Activated CD8-positive, alpha-beta memory T cell treated with anti-CD3 and anti-CD28 coated beads, Interleukin-2, amount 50 U/mL, for 24 hours (primary cell): ENCODE data around the gene YKT6.

ENCODE experiments used
- DNase-seq: peaks from one replicate; pipeline ENCODE4 v3.0.0-alpha.2; 2020; ENCODE audit errors: extremely low read depth

Gene YKT6

DNA sequence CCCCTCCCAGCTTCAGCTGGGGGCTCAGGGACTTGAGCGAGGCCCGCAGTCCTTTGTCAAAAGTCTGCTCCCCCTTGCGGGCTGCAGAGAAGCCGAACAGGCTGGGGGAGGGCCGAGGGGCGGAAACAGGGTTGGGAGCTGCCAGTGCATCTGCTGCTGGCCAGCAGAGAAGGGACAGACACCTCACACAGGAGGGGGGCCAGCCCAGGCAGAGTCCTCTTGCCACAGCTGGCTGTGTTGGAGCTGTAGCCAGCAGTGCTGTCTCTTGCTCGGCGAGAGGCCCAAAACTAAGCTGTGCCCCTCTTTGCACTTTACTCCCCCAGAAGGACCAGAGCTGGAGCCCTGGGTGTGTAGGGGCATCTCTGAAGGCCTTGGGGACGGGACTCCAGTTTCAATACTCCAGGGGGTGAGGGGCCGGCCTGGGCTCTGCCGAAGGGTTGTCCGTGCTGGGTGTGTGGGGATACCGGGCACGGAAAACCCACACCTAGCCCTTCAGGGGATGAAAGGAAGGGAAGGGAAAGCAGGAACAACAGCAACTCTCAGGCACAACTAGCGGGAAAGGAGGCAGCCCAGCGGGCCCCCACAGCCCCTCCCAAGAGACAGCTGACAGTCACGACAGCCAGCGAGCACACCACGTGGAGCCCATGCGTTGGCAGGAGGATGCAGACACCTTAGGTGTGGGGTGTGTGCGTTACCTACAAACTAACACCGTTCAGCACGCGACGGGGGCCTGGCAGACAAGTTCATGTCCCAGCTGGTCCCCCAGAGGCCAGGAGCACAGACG lies 17.8 kb downstream of the YKT6 start:
- DNase-seq, result no peak

GRCh38 chr7:44219371-44220045 lies 18.7 kb downstream of the YKT6 start:
- no peak for DNase-seq

DNA sequence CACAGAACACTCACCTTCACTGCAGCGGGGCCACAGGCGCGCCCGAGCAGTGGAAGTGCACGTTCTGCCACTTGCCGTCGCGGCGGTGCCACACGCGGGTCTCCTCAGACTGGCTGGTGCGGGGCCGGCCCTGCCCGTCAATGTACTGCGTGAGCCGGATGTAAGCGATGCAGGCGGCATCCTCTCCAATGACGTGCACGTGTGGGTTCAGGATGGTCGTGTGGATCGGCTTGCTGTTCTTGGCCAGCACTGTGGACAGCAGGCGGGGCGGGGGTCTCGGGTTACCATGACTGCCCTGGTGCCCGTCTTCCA lies 19.2 kb downstream of the YKT6 start:
- DNase-seq, result no peak

GRCh38 chr7:44220358-44221112 lies 19.8 kb downstream of the YKT6 start:
- no peak for DNase-seq

GRCh38 chr7:44221231-44221791 lies 20.5 kb downstream of the YKT6 start:
- DNase-seq, result no peak

GRCh38 chr7:44222074-44222473 lies 21.3 kb downstream of the YKT6 start:
- DNase-seq, result no peak

DNA sequence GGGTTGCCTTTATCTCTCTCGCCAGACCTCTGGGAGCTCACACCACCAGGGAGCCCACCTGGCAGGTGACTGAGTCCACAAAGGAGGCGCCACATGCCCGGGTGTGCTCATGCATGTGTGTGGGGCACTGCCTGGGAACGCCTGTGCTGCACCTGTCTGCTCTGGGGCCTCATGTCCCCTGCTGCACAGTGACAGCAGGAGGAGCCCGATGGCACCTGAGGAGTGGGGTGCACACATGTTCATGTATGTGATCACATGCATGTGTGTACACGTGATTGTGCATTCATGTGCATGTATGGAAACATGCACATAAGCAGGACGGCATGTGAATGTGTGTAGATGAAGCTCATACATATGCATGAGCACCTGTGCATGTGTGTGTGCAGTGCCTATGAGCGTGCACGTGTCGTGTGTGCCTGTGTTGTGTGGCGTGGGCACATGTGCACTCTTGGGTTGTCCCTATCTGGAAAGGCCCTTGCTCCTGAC lies 22.0 kb downstream of the YKT6 start:
- no peak for DNase-seq

DNA sequence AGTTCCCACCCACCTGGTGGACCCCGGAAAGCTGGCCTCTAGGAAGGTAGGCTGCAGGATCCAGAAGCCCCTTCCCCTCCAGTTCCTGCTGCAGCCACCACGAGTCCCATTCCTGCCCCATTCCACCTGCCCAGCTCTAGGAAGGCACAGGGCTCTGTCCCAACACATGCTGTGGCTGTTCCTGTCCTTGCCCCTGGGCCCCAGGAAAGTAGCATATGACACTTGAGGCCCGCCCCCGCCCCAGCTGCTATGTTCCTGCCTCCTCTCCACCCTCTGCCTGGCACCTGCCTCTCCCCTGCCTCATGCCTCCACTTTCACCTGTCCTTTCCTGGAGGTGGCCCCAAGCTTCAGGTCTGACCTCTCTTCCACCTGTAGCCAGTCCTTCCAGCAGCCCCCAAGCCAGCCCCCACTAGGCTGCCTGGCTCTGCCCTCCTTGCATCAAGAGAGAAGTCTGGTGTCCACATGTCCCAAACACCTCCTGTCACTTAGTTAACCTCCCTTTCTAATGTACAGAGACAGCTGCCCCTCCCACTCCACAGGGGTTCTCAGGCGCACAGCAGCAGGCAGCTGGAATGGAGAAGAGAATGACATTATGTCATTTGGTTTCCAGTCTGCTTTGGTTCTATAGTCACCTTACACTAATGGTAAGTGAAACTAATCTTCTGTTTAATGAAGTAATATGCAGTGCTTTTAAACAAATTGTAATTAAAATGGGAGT lies 22.7 kb downstream of the YKT6 start:
- DNase-seq, result no peak

DNA sequence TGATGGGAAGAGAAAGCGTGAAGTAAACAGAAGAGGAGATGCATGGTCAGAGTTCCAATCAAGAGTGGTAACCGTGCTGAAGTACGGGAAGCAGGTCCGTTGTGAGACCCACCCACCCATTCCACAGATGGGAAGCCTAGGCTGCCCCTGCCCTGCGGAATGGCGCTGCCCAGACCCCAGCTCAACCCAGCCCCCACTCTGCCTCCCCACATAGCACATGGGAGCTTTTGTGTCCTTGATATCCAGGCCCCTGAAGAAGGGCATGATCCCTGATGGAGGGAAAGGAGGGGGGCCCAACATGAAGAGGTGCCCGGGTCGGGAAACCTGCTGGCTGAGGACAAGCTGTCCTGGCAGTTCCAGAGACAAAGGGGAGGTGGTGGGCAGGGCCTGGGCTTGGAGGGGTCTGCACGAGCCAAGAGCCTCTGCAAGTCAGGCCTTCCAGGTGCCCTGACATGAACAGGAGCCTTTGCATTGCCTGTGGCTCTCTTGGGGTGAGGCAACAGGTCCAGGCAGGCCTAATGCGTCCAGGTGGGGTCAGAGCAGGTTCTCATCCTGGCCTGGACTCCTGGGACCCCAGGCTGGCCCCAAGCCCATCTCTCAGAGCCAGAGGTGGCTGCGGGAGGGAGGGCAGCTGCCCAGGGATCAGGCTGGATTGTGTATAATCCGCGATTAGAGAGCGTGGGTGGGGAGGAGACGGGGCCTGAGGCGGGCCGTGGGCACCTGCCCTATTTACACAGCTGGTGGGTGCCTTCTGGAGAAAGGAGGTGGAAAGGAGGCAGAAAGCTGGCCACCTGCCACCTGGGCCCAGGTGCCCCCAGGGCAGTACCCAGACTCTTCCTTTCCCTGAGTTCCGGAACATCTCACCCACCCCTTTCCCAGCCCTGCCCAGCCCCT lies 23.5 kb downstream of the YKT6 start:
- no peak for DNase-seq

DNA sequence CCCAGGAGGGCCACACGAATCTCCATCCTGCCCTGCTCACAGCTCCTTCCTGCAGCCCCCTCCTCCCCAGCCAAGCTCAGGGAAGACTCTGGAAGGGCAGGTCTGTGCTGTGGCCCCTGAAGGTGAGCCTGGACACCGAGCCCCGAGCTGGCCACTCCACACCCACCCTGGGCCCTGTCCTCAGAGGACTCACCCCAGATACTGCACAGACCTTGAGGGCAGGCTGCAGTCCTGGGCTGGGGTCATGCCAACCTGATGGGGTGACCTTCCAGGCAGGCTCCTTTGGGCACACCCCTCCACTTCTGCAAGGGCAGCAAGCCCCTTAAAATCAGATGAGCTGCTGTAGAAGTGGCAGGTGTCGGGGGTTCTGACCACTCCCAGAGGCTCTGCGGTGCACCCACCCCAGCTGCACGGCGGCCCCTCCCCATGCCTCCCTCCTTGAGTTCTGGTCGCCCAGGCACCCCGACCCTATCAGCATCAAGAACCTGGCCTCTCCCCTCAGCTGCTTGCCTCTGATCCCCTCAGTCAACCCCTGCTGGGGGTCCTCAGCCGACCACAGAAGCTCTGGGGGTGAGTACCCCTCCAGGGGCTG lies 24.3 kb downstream of the YKT6 start:
- no peak for DNase-seq

- DNase-seq, result no peak
Measured at GRCh38 chr7:44225566-44226395, 25.0 kb downstream of the YKT6 start.

- no peak for DNase-seq
Measured at GRCh38 chr7:44226396-44226753, 25.6 kb downstream of the YKT6 start.

DNA sequence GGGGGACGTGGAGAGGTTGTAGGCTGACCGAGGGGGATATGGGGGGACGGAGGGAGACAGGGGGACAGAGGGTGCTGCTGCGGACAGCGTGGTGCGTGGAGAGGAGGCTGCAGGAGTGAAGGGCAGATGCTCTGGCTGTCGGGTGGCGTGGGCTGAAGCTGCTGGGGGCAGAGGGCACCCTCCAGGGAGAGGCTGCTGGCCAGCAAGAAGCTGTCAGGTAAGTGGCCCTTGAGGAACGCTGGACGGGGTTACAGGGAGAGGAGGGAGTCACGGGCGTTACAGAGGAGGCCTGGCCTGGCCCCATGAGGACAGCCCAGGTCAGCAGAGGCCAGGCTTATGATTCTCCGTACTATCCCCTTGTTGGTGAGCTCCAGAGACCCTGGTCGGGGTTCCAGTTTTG lies 27.1 kb downstream of the YKT6 start:
- DNase-seq, result no peak

DNA sequence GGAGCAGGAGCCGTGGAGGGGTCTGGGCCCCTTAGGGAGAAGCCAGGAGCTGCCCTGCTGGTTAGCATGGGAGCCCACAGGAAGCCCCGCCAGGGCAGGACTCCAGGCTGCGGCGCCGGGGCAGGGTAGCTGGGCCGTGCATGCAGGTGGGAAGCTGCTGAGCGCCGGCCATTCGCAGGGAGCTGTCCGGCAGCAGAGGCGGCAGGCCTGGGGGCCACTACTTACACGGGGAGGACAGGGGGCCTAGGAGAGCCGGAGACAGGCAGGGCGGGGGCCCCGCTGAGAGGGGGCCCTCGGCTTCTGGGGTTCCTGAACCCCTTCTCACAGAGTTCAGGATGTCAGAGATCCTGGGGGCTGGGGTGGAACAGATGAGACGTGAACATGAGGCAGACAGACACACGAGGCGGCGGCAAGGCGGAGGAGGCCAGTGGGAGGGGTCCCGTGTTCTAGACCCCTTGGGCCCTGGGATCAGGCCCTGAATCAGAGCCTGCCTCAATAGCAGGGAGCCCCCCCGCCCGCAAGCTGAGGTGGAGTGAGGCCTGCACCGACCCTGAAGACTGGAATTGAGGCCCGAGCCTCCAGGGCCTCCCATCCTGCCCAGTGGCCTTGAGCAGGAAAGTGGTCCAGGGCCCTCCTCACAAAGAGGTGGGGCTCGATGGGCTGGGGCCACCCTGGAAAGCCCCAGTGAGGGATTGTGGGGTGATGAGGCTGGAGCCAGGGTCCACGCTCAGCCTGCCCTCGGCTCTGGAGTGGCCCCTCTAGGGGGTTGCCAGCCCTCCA lies 28.0 kb downstream of the YKT6 start:
- no peak for DNase-seq

DNA sequence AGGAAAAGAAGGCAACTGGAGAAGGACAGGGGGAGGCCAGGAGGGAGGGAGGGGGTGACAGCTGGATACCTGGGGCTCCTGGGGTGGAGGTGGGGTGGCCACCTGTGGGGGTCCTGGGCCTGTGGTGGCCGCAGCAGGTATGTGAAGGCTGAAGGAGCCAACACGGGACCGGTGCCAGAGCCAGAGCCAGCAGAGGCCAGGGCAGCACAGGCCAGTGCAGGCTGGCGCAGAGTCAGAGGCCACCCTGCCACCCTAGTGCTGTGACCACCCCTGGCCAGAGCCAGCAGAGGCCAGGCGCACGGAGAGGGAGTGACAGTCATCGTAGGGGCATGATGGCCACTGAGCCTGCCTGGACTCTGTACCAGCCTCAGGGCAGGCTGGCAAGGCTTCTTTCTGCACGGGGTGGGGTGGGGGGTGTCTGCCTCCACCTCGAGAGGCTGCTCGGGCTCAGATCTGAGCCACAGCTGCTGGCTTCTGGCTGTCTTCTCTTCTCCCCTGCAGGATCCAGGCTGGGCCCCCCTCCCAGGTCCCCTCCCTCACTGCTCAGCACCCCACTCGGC lies 28.8 kb downstream of the YKT6 start:
- no peak for DNase-seq

DNA sequence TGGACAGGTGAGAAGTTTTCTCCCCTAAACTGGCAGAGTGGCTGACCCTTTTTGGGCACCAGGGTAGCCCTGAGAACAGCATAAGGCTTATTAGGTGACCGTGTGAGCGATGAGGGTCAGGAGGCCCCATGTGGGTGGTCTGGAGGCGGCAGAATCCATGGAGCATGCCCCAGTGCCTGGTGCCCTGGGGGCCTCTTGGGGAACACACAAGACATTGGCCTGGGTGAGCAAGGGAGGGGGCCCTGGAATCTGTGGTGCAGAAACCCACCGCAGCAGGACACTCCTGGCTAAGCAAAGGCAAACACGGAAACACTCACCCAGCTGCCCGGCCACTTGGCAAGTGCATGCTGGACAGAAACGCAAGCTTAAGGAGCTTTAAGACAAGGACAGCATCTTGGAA lies 29.5 kb downstream of the YKT6 start:
- DNase-seq, result no peak

DNA sequence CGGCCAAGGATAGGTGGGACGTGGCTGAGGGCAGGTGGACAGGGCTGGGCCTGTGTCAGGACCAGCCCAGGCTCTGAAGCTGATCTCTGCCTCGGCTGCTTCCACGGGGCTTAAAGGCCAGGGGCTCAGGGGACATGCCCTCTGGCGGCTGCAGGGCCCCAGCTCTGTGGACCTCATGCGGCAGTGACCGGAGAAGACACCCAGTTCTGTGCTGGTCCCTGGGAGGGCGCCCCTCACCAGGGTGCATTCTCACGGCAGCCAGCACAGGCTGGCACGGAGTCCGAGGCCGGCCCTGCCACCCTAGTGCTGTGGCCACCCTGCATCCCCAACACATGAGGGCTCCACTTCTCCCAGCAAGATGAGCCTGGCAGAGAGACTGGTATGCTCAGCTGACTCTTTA lies 30.3 kb downstream of the YKT6 start:
- no peak for DNase-seq

DNA sequence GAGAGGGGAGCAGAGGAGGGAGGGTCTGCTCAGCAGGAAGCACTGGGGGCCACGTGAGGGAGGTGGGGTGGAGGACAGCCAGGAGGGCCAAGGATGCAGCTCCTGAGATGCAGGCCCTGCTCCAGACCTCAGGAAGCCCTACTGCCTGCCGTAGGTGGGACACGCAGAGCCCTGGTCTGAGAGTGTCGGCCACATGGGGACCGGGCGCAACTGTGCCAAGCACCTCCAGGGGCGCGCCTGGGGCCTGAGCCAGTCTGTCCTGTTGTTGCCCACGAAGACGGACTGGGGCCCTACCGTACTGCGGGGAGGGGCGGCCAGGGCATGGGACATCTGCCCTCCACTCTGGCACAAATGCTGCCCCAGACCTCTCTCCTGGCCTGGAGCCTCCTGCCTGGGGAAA lies 31.6 kb downstream of the YKT6 start:
- no peak for DNase-seq
